Brain microvascular endothelial cell (primary cell): ENCODE measurements around the gene CLIP2.
"Not testable (repeated sequence)": the region's sequence is repeated elsewhere in the genome, so short reads cannot be mapped to it uniquely, and the experiment has no call there.

Source experiments
- DNase-seq: peaks from one replicate; pipeline ENCODE4 v3.0.0-alpha.2; 2020
- H3K27ac ChIP-seq: fragments of 250-450 bp; sonication (Bioruptor Pico); 2 replicates; pipeline ENCODE4 v1.5.1; 2020; ENCODE audit warnings: mild to moderate bottlenecking, moderate library complexity
- H3K27me3 ChIP-seq: fragments of 250-450 bp; sonication (Bioruptor Pico); replicated peaks from 2 replicates; pipeline ENCODE4 v1.5.1; 2020; ENCODE audit warnings: mild to moderate bottlenecking
- H3K36me3 ChIP-seq: fragments of 250-450 bp; sonication (Bioruptor Pico); replicated peaks from 2 replicates; pipeline ENCODE4 v1.5.1; 2020; ENCODE audit warnings: mild to moderate bottlenecking
- H3K4me3 ChIP-seq: 2 replicates; pipeline ENCODE4 v1.5.1; 2011; ENCODE audit warnings: low read depth, mild to moderate bottlenecking, control low read depth, low read length, moderate library complexity
- CTCF ChIP-seq: IDR thresholded peaks from 2 replicates; pipeline ENCODE4 v1.5.1; 2011; ENCODE audit warnings: low read depth, mild to moderate bottlenecking, moderate library complexity, low read length, control low read depth, inconsistent platforms; ENCODE audit errors: missing control alignments
- in situ Hi-C: cut with HindIII; loops from 2 replicates; pipeline ENCODE4 v1.10.0; 2017; ENCODE audit warnings: low sequenced_read_pairs, low pct_ligation_motif_present

CLIP2 gene

GRCh38 chr7:74401137-74401859 lies 112.1 kb downstream of the CLIP2 start:
- peak; percentile 48 for DNase-seq
- no peaks in the 10 kb centered on the region for H3K27me3 ChIP-seq

GRCh38 chr7:74402668-74403067 lies 113.5 kb downstream of the CLIP2 start:
- not testable (repeated sequence) for H3K27me3 ChIP-seq, DNase-seq, H3K27ac ChIP-seq, H3K4me3 ChIP-seq
- peaks cover 39% of the 10 kb centered on the region for H3K36me3 ChIP-seq
- in situ Hi-C loops: loop anchor here (25.0 kb wide), 2 partner anchors 160 to 340 kb away; no protein-coding TSS in a partner anchor

More at GRCh38 chr7:74401137-74401859, 112.1 kb downstream of the CLIP2 start:
- Histone ChIP-seq H3K4me3 (no peak overlapping the region), H3K27ac (no peak overlapping the region), H3K36me3 (peaks cover 48% of the 10 kb centered on the region)
- TF ChIP-seq CTCF: peak; percentile 99
- in situ Hi-C loops: loop anchor here (25.0 kb wide), 2 partner anchors 161 to 339 kb away; no protein-coding TSS in a partner anchor

- peaks cover 33% of the 10 kb centered on the region for H3K36me3 ChIP-seq
- no peak overlapping the region for H3K4me3 ChIP-seq
- no peak overlapping the region for H3K27ac ChIP-seq
- in situ Hi-C loops: loop anchor here (25.0 kb wide), 2 partner anchors 159 to 341 kb away; no protein-coding TSS in a partner anchor
- no peak for DNase-seq
- no peaks in the 10 kb centered on the region for H3K27me3 ChIP-seq
- no peak for TF ChIP-seq CTCF
These were observed 114.5 kb downstream of the CLIP2 start for GRCh38 chr7:74403521-74404387.

- TF ChIP-seq CTCF: no peak
- DNase-seq: no peak
- Histone ChIP-seq H3K36me3 (peaks cover 33% of the 10 kb centered on the region), H3K27me3 (no peaks in the 10 kb centered on the region), H3K4me3 (no peak overlapping the region), H3K27ac (no peak overlapping the region)
- in situ Hi-C loops: loop anchor here (25.0 kb wide), 2 partner anchors 158 to 342 kb away; no protein-coding TSS in a partner anchor
These were observed 115.1 kb downstream of the CLIP2 start for GRCh38 chr7:74404388-74404700.

GRCh38 chr7:74404741-74405140 lies 115.5 kb downstream of the CLIP2 start:
- Histone ChIP-seq H3K4me3 (no peak overlapping the region), H3K36me3 (peaks cover 33% of the 10 kb centered on the region), H3K27ac (no peak overlapping the region), H3K27me3 (no peaks in the 10 kb centered on the region)
- DNase-seq: no peak
- in situ Hi-C loops: loop anchor here (25.0 kb wide), 2 partner anchors 158 to 342 kb away; no protein-coding TSS in a partner anchor
- TF ChIP-seq CTCF: no peak
